ENCODE data around the gene WBP4.

DNA sequence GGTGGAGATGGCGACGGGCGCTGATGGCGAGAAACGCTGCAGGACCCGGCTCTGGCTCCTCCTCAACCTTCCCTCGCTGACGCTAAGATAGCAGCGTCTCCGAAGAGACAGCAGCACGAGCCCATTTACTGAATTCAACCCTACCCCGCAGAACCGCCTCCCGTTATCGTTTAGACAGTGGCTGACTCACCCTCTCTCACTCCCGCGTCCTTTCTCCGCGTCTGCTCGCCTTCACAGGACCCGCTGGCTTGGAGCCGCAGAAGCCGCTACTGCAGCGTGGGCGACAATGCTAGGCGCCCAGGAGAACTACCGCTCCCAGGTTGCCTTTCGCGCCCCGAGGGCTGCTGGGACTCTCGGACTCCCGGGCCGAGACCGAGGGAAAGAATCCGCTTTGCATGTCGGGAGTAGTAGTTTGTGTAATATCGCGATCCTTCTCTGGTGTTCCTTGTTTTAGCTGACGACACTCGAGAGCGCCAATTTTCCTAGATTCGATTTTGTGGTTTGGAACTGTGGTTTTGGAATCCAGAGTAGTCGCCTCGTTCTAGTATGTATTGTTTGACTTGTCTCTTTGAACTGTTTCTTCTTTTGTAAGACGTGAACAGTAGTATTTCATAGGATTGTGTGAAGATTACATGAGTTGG, 71.3 kb downstream of the WBP4 start, which contains the start of gene KBTBD6:
- TF ChIP-seq CTCF (IDR thresholded peaks at IDR 0.05) (no peak), POLR2A (IDR thresholded peaks at IDR 0.05) (peak in 1 of 2 donors; percentile 72)

All from heart left ventricle (tissue), 13 donors.